H1 (cell line): ENCODE results near the gene ARHGEF16. TPM values are rescaled to one million over a fixed set of nuclear protein-coding genes. Genes with fewer than 3 reads are reported as not detected.

Experiments used
- ASH2L ChIP-seq: fragments of 200-600, 300-600 bp; sonication (generic); IDR thresholded peaks from one replicate; pipeline ENCODE4 v1.7.1; 2017; ENCODE audit warnings: low read length
- EZH2 ChIP-seq: fragments of 200-600 bp; sonication (generic); IDR thresholded peaks from 2 replicates; pipeline ENCODE4 v1.7.1; 2012; ENCODE audit warnings: low read depth, mild to moderate bottlenecking, moderate library complexity, low read length, inconsistent platforms; ENCODE audit not compliant: severe bottlenecking
- RAD21 ChIP-seq, 2 experiments: IDR thresholded peaks in 1 of 2; conservative IDR thresholded peaks in 1 of 2; 2 replicates each; pipeline ENCODE4 v1.6.1; 2011; ENCODE audit warnings: low read depth in 2 of 2, low read length in 2 of 2, improper control_type of control experiment in 1 of 2, inconsistent platforms in 1 of 2, mild to moderate bottlenecking in 1 of 2, moderate library complexity in 1 of 2
- polyA plus RNA-seq, 7 experiments: library from polyadenylated mRNA; depleted of rRNA in 3 of 7; stranded (reverse) in 5 of 7; unstranded in 2 of 7; fragments of >200 nt in 5 of 7; fragments of 200-250 nt in 2 of 7; gene quantifications; 1 replicate in 5 of 7; 2 replicates in 1 of 7; 4 replicates in 1 of 7; pipeline versions ENCODE4 v1.2.1 to v1.2.3, GENCODE V29; 2011 to 2013; ENCODE audit warnings: missing spikeins in 2 of 7, mixed read lengths in 2 of 7
- total RNA-seq: library from RNA; stranded (reverse); fragmentation: NEBNext Ultra II Directional; extraction: Animal tissue kit (Norgen Biotek cat#: 25700); gene quantifications from 2 replicates; pipeline ENCODE4 v1.2.1, GENCODE V29; 2021

ARHGEF16 gene
- total and polyA plus RNA-seq, 2 of the 8 experiments (the other 6 are each of a cell fraction or from before 2014, with no cell fraction given): 18.3 to 20.7 TPM

DNA sequence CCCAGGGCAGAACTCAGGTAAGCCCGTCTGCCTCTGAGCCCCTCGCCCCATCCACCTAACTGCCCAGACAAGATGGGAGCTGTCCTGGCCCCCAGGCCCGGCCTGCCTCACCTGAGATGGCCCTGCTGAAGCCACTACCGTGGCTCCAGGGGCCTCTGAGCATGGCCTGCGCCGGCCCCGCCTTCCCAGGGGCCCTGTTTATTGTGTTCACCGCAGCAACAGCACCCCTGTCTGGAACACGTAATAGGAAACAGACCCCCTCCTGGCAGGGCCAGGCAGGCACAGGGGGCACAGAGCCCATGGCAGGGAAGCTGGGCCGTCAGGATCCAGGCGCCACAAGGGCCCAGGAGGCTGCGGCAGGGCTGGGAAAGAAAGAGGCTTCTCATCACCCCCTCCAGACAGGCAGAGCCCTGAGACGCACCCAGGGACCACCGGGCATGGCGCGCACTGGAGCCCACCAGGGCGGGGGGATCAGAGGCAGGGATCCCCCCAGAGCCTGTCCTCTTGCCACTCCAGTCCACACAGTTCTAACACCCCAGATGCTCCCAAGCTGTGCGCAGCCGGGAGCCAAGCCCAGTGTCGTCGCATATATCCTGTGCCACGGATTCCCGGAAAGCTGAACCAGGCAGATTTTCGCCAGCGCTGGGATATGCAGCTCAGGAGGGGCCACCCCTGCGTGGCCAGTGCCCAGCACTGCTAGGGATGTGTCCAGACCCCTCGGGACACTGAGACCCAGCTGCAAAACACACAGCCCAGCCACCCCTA is 62.6 kb downstream of the ARHGEF16 start (continued):
- TF ChIP-seq ASH2L (no peak), EZH2 (no peak), RAD21 (IDR thresholded peaks at IDR 0.05 in 1 of 2, conservative IDR thresholded peaks at IDR 0.05 in 1 of 2; ENCODE audit: low read depth in 2 of 2, low read length in 2 of 2) (no peak)
- TF ChIP-seq, all 59 proteins: peak for 0
